ENCODE data around the gene CTXND1.

DNA sequence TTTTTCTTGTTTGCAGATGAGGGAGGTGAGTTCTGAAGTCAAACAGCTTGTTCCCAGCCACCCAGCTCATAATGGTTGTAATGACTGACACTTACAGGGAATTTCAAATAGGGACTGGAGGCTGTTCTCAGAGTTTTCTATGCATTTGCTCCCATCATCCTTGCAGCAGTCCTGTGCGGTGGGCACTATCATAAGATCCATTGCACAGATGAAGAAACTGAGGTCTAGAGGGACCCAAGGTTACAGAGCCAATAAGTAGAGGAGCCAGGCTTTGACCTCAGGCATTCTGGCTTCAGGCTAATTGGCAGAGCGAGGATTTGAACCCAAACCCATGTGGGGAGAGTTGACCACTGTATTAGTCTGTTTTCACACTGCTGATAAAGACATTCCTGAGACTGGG is 66.9 kb downstream of the CTXND1 start:
- TF ChIP-seq CTCF (IDR thresholded peaks at IDR 0.05) (no peak), ZNF425 (CRISPR knock-in tag; conservative IDR thresholded peaks at IDR 0.05) (no peak), TP53 (CRISPR knock-in tag; IDR thresholded peaks at IDR 0.05) (no peak), CREB1 (CRISPR knock-in tag; IDR thresholded peaks at IDR 0.05) (no peak), E2F5 (CRISPR knock-in tag; IDR thresholded peaks at IDR 0.05) (no peak), NR3C1 (CRISPR knock-in tag; conservative IDR thresholded peaks at IDR 0.05; ENCODE audit: low read depth) (no peak), NFYB (CRISPR knock-in tag; conservative IDR thresholded peaks at IDR 0.05; ENCODE audit: low read depth) (no peak)
- TF ChIP-seq, protein P1, sequence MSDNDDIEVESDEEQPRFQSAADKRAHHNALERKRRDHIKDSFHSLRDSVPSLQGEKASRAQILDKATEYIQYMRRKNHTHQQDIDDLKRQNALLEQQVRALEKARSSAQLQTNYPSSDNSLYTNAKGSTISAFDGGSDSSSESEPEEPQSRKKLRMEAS (CRISPR knock-in tag; IDR thresholded peaks at IDR 0.05) = no peak
- TF ChIP-seq, protein P2, sequence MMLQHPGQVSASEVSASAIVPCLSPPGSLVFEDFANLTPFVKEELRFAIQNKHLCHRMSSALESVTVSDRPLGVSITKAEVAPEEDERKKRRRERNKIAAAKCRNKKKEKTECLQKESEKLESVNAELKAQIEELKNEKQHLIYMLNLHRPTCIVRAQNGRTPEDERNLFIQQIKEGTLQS (CRISPR knock-in tag; conservative IDR thresholded peaks at IDR 0.05) = no peak
- TF ChIP-seq, protein P3, sequence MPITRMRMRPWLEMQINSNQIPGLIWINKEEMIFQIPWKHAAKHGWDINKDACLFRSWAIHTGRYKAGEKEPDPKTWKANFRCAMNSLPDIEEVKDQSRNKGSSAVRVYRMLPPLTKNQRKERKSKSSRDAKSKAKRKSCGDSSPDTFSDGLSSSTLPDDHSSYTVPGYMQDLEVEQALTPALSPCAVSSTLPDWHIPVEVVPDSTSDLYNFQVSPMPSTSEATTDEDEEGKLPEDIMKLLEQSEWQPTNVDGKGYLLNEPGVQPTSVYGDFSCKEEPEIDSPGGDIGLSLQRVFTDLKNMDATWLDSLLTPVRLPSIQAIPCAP (CRISPR knock-in tag; IDR thresholded peaks at IDR 0.05) = no peak

Data from WTC11 (cell line).